Activated T-cell treated with anti-CD3 and anti-CD28 coated beads, Interleukin-2, amount 50 U/mL, for 24 hours (primary cell): Measurements from ENCODE around the gene NKD1.

ENCODE experiments used
- DNase-seq: peaks from one replicate; pipeline ENCODE4 v3.0.0-alpha.2; 2020
- H3K27ac Mint-ChIP-seq: 2 replicates; pipeline ENCODE4 v1.8.0; 2020; ENCODE audit warnings: mild to moderate bottlenecking, mixed read lengths
- H3K27me3 Mint-ChIP-seq: 2 replicates; pipeline ENCODE4 v1.8.0; 2020; ENCODE audit warnings: mixed read lengths
- H3K36me3 Mint-ChIP-seq: 2 replicates; pipeline ENCODE4 v1.8.0; 2020; ENCODE audit warnings: low read depth, mixed read lengths
- H3K4me1 Mint-ChIP-seq: 2 replicates; pipeline ENCODE4 v1.8.0; 2020; ENCODE audit warnings: low read depth, mixed read lengths
- H3K4me3 Mint-ChIP-seq: 2 replicates; pipeline ENCODE4 v1.8.0; 2020; ENCODE audit warnings: mild to moderate bottlenecking, moderate library complexity, mixed read lengths
- H3K9me3 Mint-ChIP-seq: 2 replicates; pipeline ENCODE4 v1.8.0; 2020; ENCODE audit warnings: mixed read lengths

Gene NKD1

GRCh38 chr16:50515218-50515617, 33.0 kb upstream of the NKD1 start:
- DNase-seq: no peak
- Mint-ChIP-seq H3K27me3 (no peaks in the 10 kb centered on the region), H3K4me3 (no peak overlapping the region), H3K9me3 (peaks cover 18% of the 10 kb centered on the region), H3K4me1 (no peaks in the 10 kb centered on the region), H3K36me3 (no peaks in the 10 kb centered on the region), H3K27ac (no peak overlapping the region)

GRCh38 chr16:50516401-50516800, 31.8 kb upstream of the NKD1 start:
- peaks cover 18% of the 10 kb centered on the region for H3K9me3 Mint-ChIP-seq
- H3K27me3 Mint-ChIP-seq: no peaks in the 10 kb centered on the region
- no peak for DNase-seq
- H3K27ac Mint-ChIP-seq: no peak overlapping the region
- H3K4me1 Mint-ChIP-seq: no peaks in the 10 kb centered on the region
- no peaks in the 10 kb centered on the region for H3K36me3 Mint-ChIP-seq
- H3K4me3 Mint-ChIP-seq: no peak overlapping the region

- Mint-ChIP-seq H3K4me1 (no peaks in the 10 kb centered on the region), H3K9me3 (peaks cover 18% of the 10 kb centered on the region), H3K36me3 (no peaks in the 10 kb centered on the region), H3K27ac (no peak overlapping the region), H3K27me3 (no peaks in the 10 kb centered on the region), H3K4me3 (no peak overlapping the region)
- no peak for DNase-seq
Measured at GRCh38 chr16:50516890-50517289, 31.3 kb upstream of the NKD1 start.

- Mint-ChIP-seq H3K27me3 (no peaks in the 10 kb centered on the region), H3K4me3 (no peak overlapping the region), H3K27ac (no peak overlapping the region), H3K9me3 (peaks cover 18% of the 10 kb centered on the region), H3K36me3 (no peaks in the 10 kb centered on the region), H3K4me1 (no peaks in the 10 kb centered on the region)
- no peak for DNase-seq
Measured at GRCh38 chr16:50517450-50518252, 30.5 kb upstream of the NKD1 start.

GRCh38 chr16:50519001-50519400, 29.2 kb upstream of the NKD1 start:
- peaks cover 18% of the 10 kb centered on the region for H3K9me3 Mint-ChIP-seq
- no peaks in the 10 kb centered on the region for H3K4me1 Mint-ChIP-seq
- H3K27ac Mint-ChIP-seq: no peak overlapping the region
- H3K36me3 Mint-ChIP-seq: no peaks in the 10 kb centered on the region
- no peak overlapping the region for H3K4me3 Mint-ChIP-seq
- DNase-seq: no peak
- no peaks in the 10 kb centered on the region for H3K27me3 Mint-ChIP-seq

GRCh38 chr16:50519602-50520001, 28.6 kb upstream of the NKD1 start:
- no peaks in the 10 kb centered on the region for H3K4me1 Mint-ChIP-seq
- no peaks in the 10 kb centered on the region for H3K36me3 Mint-ChIP-seq
- H3K4me3 Mint-ChIP-seq: no peak overlapping the region
- peaks cover 18% of the 10 kb centered on the region for H3K9me3 Mint-ChIP-seq
- H3K27ac Mint-ChIP-seq: no peak overlapping the region
- no peak for DNase-seq
- no peaks in the 10 kb centered on the region for H3K27me3 Mint-ChIP-seq

- Mint-ChIP-seq H3K36me3 (no peaks in the 10 kb centered on the region), H3K4me3 (no peak overlapping the region), H3K27ac (no peak overlapping the region), H3K9me3 (peaks cover 13% of the 10 kb centered on the region), H3K4me1 (no peaks in the 10 kb centered on the region), H3K27me3 (no peaks in the 10 kb centered on the region)
- DNase-seq: no peak
Measured at GRCh38 chr16:50520451-50521245, 27.5 kb upstream of the NKD1 start.

GRCh38 chr16:50521246-50521900, 26.8 kb upstream of the NKD1 start:
- no peak overlapping the region for H3K27ac Mint-ChIP-seq
- H3K4me3 Mint-ChIP-seq: no peak overlapping the region
- no peaks in the 10 kb centered on the region for H3K4me1 Mint-ChIP-seq
- DNase-seq: no peak
- peaks cover 9% of the 10 kb centered on the region for H3K9me3 Mint-ChIP-seq
- H3K36me3 Mint-ChIP-seq: no peaks in the 10 kb centered on the region
- H3K27me3 Mint-ChIP-seq: no peaks in the 10 kb centered on the region

- H3K4me1 Mint-ChIP-seq: no peaks in the 10 kb centered on the region
- no peaks in the 10 kb centered on the region for H3K9me3 Mint-ChIP-seq
- DNase-seq: no peak
- no peaks in the 10 kb centered on the region for H3K27me3 Mint-ChIP-seq
- no peaks in the 10 kb centered on the region for H3K36me3 Mint-ChIP-seq
- no peak overlapping the region for H3K4me3 Mint-ChIP-seq
- no peak overlapping the region for H3K27ac Mint-ChIP-seq
Measured at GRCh38 chr16:50522324-50522723, 25.9 kb upstream of the NKD1 start.

GRCh38 chr16:50523710-50524109, 24.5 kb upstream of the NKD1 start:
- H3K4me3 Mint-ChIP-seq: no peak overlapping the region
- no peak overlapping the region for H3K27ac Mint-ChIP-seq
- no peak for DNase-seq
- H3K36me3 Mint-ChIP-seq: no peaks in the 10 kb centered on the region
- no peaks in the 10 kb centered on the region for H3K9me3 Mint-ChIP-seq
- no peaks in the 10 kb centered on the region for H3K4me1 Mint-ChIP-seq
- no peaks in the 10 kb centered on the region for H3K27me3 Mint-ChIP-seq

- Mint-ChIP-seq H3K4me1 (no peaks in the 10 kb centered on the region), H3K27me3 (no peaks in the 10 kb centered on the region), H3K36me3 (no peaks in the 10 kb centered on the region), H3K4me3 (no peak overlapping the region), H3K9me3 (peaks cover 9% of the 10 kb centered on the region), H3K27ac (no peak overlapping the region)
- no peak for DNase-seq
Measured at GRCh38 chr16:50525262-50525661, 22.9 kb upstream of the NKD1 start.

GRCh38 chr16:50525716-50526115, 22.5 kb upstream of the NKD1 start:
- Mint-ChIP-seq H3K27me3 (no peaks in the 10 kb centered on the region), H3K27ac (no peak overlapping the region), H3K9me3 (peaks cover 11% of the 10 kb centered on the region), H3K4me1 (no peaks in the 10 kb centered on the region), H3K4me3 (no peak overlapping the region), H3K36me3 (no peaks in the 10 kb centered on the region)
- DNase-seq: no peak

GRCh38 chr16:50526249-50526648, 21.9 kb upstream of the NKD1 start:
- Mint-ChIP-seq H3K9me3 (peaks cover 11% of the 10 kb centered on the region), H3K4me3 (no peak overlapping the region), H3K4me1 (no peaks in the 10 kb centered on the region), H3K36me3 (no peaks in the 10 kb centered on the region), H3K27ac (no peak overlapping the region), H3K27me3 (no peaks in the 10 kb centered on the region)
- DNase-seq: no peak

- Mint-ChIP-seq H3K27ac (no peak overlapping the region), H3K27me3 (no peaks in the 10 kb centered on the region), H3K4me1 (no peaks in the 10 kb centered on the region), H3K9me3 (peaks cover 11% of the 10 kb centered on the region), H3K4me3 (no peak overlapping the region), H3K36me3 (no peaks in the 10 kb centered on the region)
- no peak for DNase-seq
Measured at GRCh38 chr16:50526796-50527195, 21.4 kb upstream of the NKD1 start.

GRCh38 chr16:50528820-50529219, 19.4 kb upstream of the NKD1 start:
- Mint-ChIP-seq H3K36me3 (no peaks in the 10 kb centered on the region), H3K27me3 (no peaks in the 10 kb centered on the region), H3K4me1 (no peaks in the 10 kb centered on the region), H3K27ac (no peak overlapping the region), H3K4me3 (no peak overlapping the region), H3K9me3 (peaks cover 11% of the 10 kb centered on the region)
- DNase-seq: no peak
